K562 (cell line): ENCODE measurements around the gene CRYZL1. TPM values are rescaled to one million over a fixed set of nuclear protein-coding genes. Genes with fewer than 3 reads are reported as not detected.

Source experiments
- ARID3A ChIP-seq: IDR thresholded peaks from 2 replicates; pipeline ENCODE4 v1.6.1; 2012; ENCODE audit warnings: low read depth, low read length, improper control_type of control experiment, borderline replicate concordance
- CREM ChIP-seq: IDR thresholded peaks from 2 replicates; pipeline ENCODE4 v1.6.1; 2014; ENCODE audit warnings: antibody characterized with exemption, low read depth
- ETS1 ChIP-seq: conservative IDR thresholded peaks from 2 replicates; pipeline ENCODE4 v1.6.1; 2011; ENCODE audit warnings: low read depth, mild to moderate bottlenecking, low read length; ENCODE audit not compliant: control insufficient read depth
- HINFP ChIP-seq: fragments of 450-650 bp; conservative IDR thresholded peaks from 2 replicates; pipeline ENCODE4 v1.6.1; 2016; ENCODE audit warnings: missing genetic modification characterization, low read depth, mild to moderate bottlenecking, control low read depth, missing compliant biosample characterization
- HNRNPLL ChIP-seq: fragments of 200-400 bp; formaldehyde crosslinking; IDR thresholded peaks from 2 replicates; pipeline ENCODE4 v1.6.1; 2017; ENCODE audit warnings: low read length, low read depth, mild to moderate bottlenecking; ENCODE audit not compliant: poor library complexity, severe bottlenecking
- ILF3 ChIP-seq: fragments of 450-650 bp; IDR thresholded peaks from 2 replicates; pipeline ENCODE4 v1.6.1; 2018; ENCODE audit warnings: antibody characterized with exemption, mild to moderate bottlenecking, moderate library complexity, borderline replicate concordance
- KAT2B ChIP-seq: IDR thresholded peaks from one replicate; pipeline ENCODE4 v1.6.1; 2012; ENCODE audit warnings: low read depth, mild to moderate bottlenecking, control low read depth, inconsistent platforms, low read length, moderate library complexity
- KHSRP ChIP-seq: fragments of 450-650 bp; IDR thresholded peaks from 2 replicates; pipeline ENCODE4 v1.6.1; 2017
- LEF1 ChIP-seq: fragments of 450-650 bp; IDR thresholded peaks from 2 replicates; pipeline ENCODE4 v1.6.1; 2016; ENCODE audit warnings: mild to moderate bottlenecking
- MYC ChIP-seq, 2 experiments: fragments of 250-450 bp in 1 of 2; sonication (Bioruptor Pico) in 1 of 2; IDR thresholded peaks; 2 replicates each; pipeline versions ENCODE4 v1.5.1 to v1.6.1; 2012 to 2021; ENCODE audit warnings: low read depth in 2 of 2, borderline replicate concordance in 1 of 2, improper control_type of control experiment in 1 of 2, low read length in 1 of 2, mild to moderate bottlenecking in 1 of 2, moderate library complexity in 1 of 2
- NR1H2 ChIP-seq: sonication (generic); formaldehyde crosslinking; IDR thresholded peaks from 2 replicates; pipeline ENCODE4 v1.4.0; 2020; ENCODE audit warnings: mild to moderate bottlenecking, missing genetic modification reagents
- NRF1 ChIP-seq, 2 experiments: fragments of 450-650 bp; IDR thresholded peaks in 1 of 2; conservative IDR thresholded peaks in 1 of 2; 2 replicates each; pipeline ENCODE4 v1.6.1; 2014; ENCODE audit warnings: mild to moderate bottlenecking in 2 of 2
- RBFOX2 ChIP-seq: fragments of 200-400 bp; formaldehyde crosslinking; IDR thresholded peaks from 2 replicates; pipeline ENCODE4 v1.6.1; 2017; ENCODE audit warnings: low read depth, mild to moderate bottlenecking, low read length, moderate library complexity
- RBM17 ChIP-seq: fragments of 200-400 bp; formaldehyde crosslinking; IDR thresholded peaks from 2 replicates; pipeline ENCODE4 v1.6.1; 2017; ENCODE audit warnings: low read depth, mild to moderate bottlenecking, low read length, borderline replicate concordance
- SP2 ChIP-seq: IDR thresholded peaks from 2 replicates; pipeline ENCODE4 v1.6.1; 2011; ENCODE audit warnings: mild to moderate bottlenecking, low read depth, low read length, moderate library complexity; ENCODE audit not compliant: poor library complexity, severe bottlenecking; ENCODE audit errors: extremely low read depth
- SREBF1 ChIP-seq: fragments of 150-350 bp; IDR thresholded peaks from 2 replicates; pipeline ENCODE4 v1.6.1; 2014; ENCODE audit warnings: antibody characterized with exemption, low read depth, low read length, borderline replicate concordance
- THRB ChIP-seq: fragments of 450-650 bp; formaldehyde crosslinking; conservative IDR thresholded peaks from 2 replicates; pipeline ENCODE4 v1.4.0; 2022; ENCODE audit warnings: mild to moderate bottlenecking, missing genetic modification characterization
- ZBTB12 ChIP-seq: fragments of 250-450 bp; sonication (Bioruptor Pico); IDR thresholded peaks from 2 replicates; pipeline ENCODE4 v1.4.0; 2020
- ZNF507 ChIP-seq: conservative IDR thresholded peaks from 2 replicates; pipeline ENCODE4 v1.6.1; 2017; ENCODE audit warnings: missing genetic modification characterization, missing compliant biosample characterization
- polyA plus RNA-seq, 8 experiments: library from polyadenylated mRNA; depleted of rRNA in 4 of 8; stranded (reverse) in 5 of 8; unstranded in 3 of 8; fragments of >200 nt; fragmentation: Nextera tagmentation in 2 of 8; fragmentation: Illumina TruSeq in 1 of 8; extraction: Ambion mirVana in 2 of 8; extraction: Trizol in 1 of 8; gene quantifications; 2 replicates each; pipeline versions ENCODE4 v1.2.1 to v1.2.3, GENCODE V29; 2011 to 2014; ENCODE audit warnings: inconsistent platforms in 1 of 8, missing spikeins in 1 of 8
- total RNA-seq, 7 experiments: library from RNA; depleted of rRNA in 6 of 7; stranded (reverse); fragments of >200 nt in 6 of 7; fragmentation: Illumina TruSeq in 2 of 7; extraction: Trizol in 2 of 7; gene quantifications; 2 replicates each; pipeline versions ENCODE4 v1.2.1 to v1.2.3, GENCODE V29; 2011 to 2021; ENCODE audit warnings: low replicate concordance in 1 of 7

The CRYZL1 gene
- total and polyA plus RNA-seq, 9 of the 15 experiments (the other 6 are each of a cell fraction or from before 2014, with no cell fraction given), result 19.9 to 98.2 (median 39.2) TPM

GRCh38 chr21:33542640-33543504, 98.7 kb downstream of the CRYZL1 start, which contains the start of gene SON (continued):
- TF ChIP-seq ARID3A, result no peak
- TF ChIP-seq SP2, result peak; percentile 44
- TF ChIP-seq HINFP (tag), result peak; percentile 75
- TF ChIP-seq KHSRP, result no peak
- peak; percentile 90 to 92 for TF ChIP-seq NRF1 (conservative IDR thresholded peaks at IDR 0.05 in 1 of 2, IDR thresholded peaks at IDR 0.05 in 1 of 2)
- no peak for TF ChIP-seq ILF3
- no peak for TF ChIP-seq KAT2B
- peak; percentile 73; the same call in 1 of the 2 replicates for TF ChIP-seq ZBTB12 (CRISPR knock-in tag)
- TF ChIP-seq LEF1, result peak; percentile 59; the same call in 1 of the 2 replicates
- no peak for TF ChIP-seq RBM17
- TF ChIP-seq RBFOX2, result peak; percentile 87
- TF ChIP-seq HNRNPLL, result peak; percentile 47
- 0 out of 2 replicates have a peak, but pooled peaks have one; percentile 38 for TF ChIP-seq THRB (CRISPR knock-in tag)
- no peak for TF ChIP-seq ZNF507
- TF ChIP-seq NR1H2, result peak; percentile 61; the same call in 1 of the 2 replicates
- peak; percentile 96 for TF ChIP-seq CREM
- TF ChIP-seq ETS1, result peak; percentile 56
- TF ChIP-seq MYC (IDR thresholded peaks at IDR 0.05; ENCODE audit: low read depth, low read length), result peak; percentile 94
- no peak; the same call in 1 of the 2 replicates for TF ChIP-seq MYC (CRISPR knock-in tag; IDR thresholded peaks at IDR 0.05; ENCODE audit: borderline replicate concordance, low read depth)
- TF ChIP-seq SREBF1, result no peak
